GM12878 (cell line): ENCODE results near the gene CFAP57.

Experiments used
- PML ChIP-seq: IDR thresholded peaks from 2 replicates; pipeline ENCODE4 v1.6.1; 2012; ENCODE audit warnings: low read length, inconsistent platforms
- POLR2A ChIP-seq: IDR thresholded peaks from 2 replicates; pipeline ENCODE4 v1.6.1; 2011; ENCODE audit warnings: low read depth, mild to moderate bottlenecking, low read length
- TF ChIP-seq, protein P1 (sequence below), 3 experiments: IDR thresholded peaks in 2 of 3; conservative IDR thresholded peaks in 1 of 3; 2 replicates each; pipeline ENCODE4 v1.5.1; 2011; ENCODE audit warnings: low read depth in 3 of 3, low read length in 3 of 3, mild to moderate bottlenecking in 3 of 3, control low read depth in 2 of 3, moderate library complexity in 2 of 3, inconsistent platforms in 1 of 3, mixed read lengths in 1 of 3; ENCODE audit not compliant: control insufficient read depth in 2 of 3, insufficient read depth in 1 of 3; ENCODE audit errors: extremely low read depth in 1 of 3

DNA sequence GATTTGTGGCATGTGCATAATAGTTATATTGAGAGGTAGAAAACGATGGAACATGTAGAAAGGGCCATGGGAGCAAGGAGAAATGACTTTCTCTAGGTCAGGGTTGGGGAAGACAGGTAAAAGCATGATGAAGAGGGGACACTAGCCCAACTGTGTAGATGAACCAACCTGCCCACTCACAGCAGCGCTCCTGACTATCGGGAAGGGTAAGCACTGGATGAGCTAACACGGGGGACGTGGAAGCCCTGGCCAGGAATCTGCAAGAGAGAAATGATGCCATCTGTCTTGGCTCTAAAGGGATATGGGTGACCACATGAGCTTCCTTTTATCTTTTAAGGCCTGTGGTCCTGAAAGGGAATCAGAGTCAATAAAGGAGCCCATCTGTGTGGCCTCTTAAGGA, 61.5 kb downstream of the CFAP57 start:
- TF ChIP-seq, protein P1, sequence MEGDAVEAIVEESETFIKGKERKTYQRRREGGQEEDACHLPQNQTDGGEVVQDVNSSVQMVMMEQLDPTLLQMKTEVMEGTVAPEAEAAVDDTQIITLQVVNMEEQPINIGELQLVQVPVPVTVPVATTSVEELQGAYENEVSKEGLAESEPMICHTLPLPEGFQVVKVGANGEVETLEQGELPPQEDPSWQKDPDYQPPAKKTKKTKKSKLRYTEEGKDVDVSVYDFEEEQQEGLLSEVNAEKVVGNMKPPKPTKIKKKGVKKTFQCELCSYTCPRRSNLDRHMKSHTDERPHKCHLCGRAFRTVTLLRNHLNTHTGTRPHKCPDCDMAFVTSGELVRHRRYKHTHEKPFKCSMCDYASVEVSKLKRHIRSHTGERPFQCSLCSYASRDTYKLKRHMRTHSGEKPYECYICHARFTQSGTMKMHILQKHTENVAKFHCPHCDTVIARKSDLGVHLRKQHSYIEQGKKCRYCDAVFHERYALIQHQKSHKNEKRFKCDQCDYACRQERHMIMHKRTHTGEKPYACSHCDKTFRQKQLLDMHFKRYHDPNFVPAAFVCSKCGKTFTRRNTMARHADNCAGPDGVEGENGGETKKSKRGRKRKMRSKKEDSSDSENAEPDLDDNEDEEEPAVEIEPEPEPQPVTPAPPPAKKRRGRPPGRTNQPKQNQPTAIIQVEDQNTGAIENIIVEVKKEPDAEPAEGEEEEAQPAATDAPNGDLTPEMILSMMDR (IDR thresholded peaks at IDR 0.05 in 2 of 3, conservative IDR thresholded peaks at IDR 0.05 in 1 of 3; ENCODE audit: control insufficient read depth in 2 of 3, extremely low read depth in 1 of 3, insufficient read depth in 1 of 3, low read depth in 3 of 3, low read length in 3 of 3), result no peak
- TF ChIP-seq PML (no peak), POLR2A (no peak)
